ENCODE measurements around the gene FRMD4A.

- TF ChIP-seq SMC3 (IDR thresholded peaks at IDR 0.05; ENCODE audit: low read depth, low read length) (no peak), FOS (IDR thresholded peaks at IDR 0.05; ENCODE audit: low read depth, low read length) (no peak), CTCF (conservative IDR thresholded peaks at IDR 0.05; ENCODE audit: low read depth, low read length) (no peak), MAZ (IDR thresholded peaks at IDR 0.05; ENCODE audit: borderline replicate concordance, low read depth, low read length) (no peak), RFX5 (IDR thresholded peaks at IDR 0.05; ENCODE audit: low read depth, low read length) (no peak), POLR2A (IDR thresholded peaks at IDR 0.05; ENCODE audit: low read depth, low read length) (no peak), CEBPB (IDR thresholded peaks at IDR 0.05; ENCODE audit: low read depth, low read length) (no peak), MXI1 (IDR thresholded peaks at IDR 0.05; ENCODE audit: borderline replicate concordance, low read depth, low read length) (no peak), MAFK (IDR thresholded peaks at IDR 0.05; ENCODE audit: low read depth, low read length) (no peak), BHLHE40 (IDR thresholded peaks at IDR 0.05; ENCODE audit: low read depth, low read length) (no peak), CHD1 (IDR thresholded peaks at IDR 0.05; ENCODE audit: low read depth, low read length) (no peak), RAD21 (IDR thresholded peaks at IDR 0.05; ENCODE audit: low read length) (no peak), ELK1 (IDR thresholded peaks at IDR 0.05; ENCODE audit: borderline replicate concordance, low read depth, low read length) (no peak)
Measured at GRCh38 chr10:13650961-13651360, 679.8 kb downstream of the FRMD4A start.

Measured in IMR-90 (cell line).